Neural progenitor cell (in vitro differentiated cells): ENCODE results near the gene MYPN.

Experiments
- CTCF ChIP-seq: fragments of 200-600 bp; sonication (generic); IDR thresholded peaks from 2 replicates; pipeline ENCODE4 v1.5.1; 2017; ENCODE audit warnings: antibody characterized with exemption, mild to moderate bottlenecking
- EZH2 ChIP-seq: fragments of 200-600 bp; sonication (generic); IDR thresholded peaks from 2 replicates; pipeline ENCODE4 v1.6.1; 2017; ENCODE audit warnings: antibody characterized with exemption, mild to moderate bottlenecking, moderate library complexity
- EZH2phosphoT487 ChIP-seq: fragments of 200-600 bp; sonication (generic); IDR thresholded peaks from 2 replicates; pipeline ENCODE4 v1.6.1; 2017; ENCODE audit warnings: antibody characterized with exemption

- TF ChIP-seq CTCF (no peak), EZH2 (no peak), EZH2phosphoT487 (no peak)
These were observed 23.3 kb upstream of the MYPN start for GRCh38 chr10:68086011-68086410.
